Stimulated activated CD4-positive, alpha-beta T cell treated with anti-CD3 and anti-CD28 coated beads, Interleukin-15, amount 100 ng/mL, for 48 hours (primary cell): Measurements from ENCODE around the gene AAGAB.

ENCODE experiments used
- DNase-seq, 2 donors: peaks; one replicate each; pipeline ENCODE4 v3.0.0-alpha.2; 2020; ENCODE audit warnings: low read depth in 2 of 2

Gene AAGAB

GRCh38 chr15:67212684-67213367 is 41.6 kb downstream of the AAGAB start:
- no peak for DNase-seq

GRCh38 chr15:67210555-67211168 is 43.8 kb downstream of the AAGAB start:
- DNase-seq, result no peak

DNA sequence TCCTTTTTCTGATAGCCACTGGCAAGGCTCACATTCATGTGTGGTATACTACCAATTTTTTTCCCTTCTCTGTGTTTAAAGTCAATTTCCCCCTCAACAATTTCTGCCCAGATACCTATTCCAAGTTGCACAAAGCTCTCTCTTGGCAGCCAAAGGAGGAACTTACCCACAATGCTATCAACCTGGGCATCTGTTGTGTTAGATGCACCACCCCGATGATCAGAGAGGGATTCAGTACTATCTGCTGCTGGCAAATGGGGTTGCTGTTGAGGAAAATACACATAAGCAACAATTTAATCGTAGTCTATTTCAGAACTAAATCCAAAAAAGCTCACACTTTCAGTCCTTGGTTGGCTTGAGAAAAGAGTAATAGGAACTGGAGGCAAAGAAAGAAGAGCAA is 46.1 kb downstream of the AAGAB start:
- no peak for DNase-seq

GRCh38 chr15:67207555-67208207 is 46.8 kb downstream of the AAGAB start:
- no peak for DNase-seq

DNA sequence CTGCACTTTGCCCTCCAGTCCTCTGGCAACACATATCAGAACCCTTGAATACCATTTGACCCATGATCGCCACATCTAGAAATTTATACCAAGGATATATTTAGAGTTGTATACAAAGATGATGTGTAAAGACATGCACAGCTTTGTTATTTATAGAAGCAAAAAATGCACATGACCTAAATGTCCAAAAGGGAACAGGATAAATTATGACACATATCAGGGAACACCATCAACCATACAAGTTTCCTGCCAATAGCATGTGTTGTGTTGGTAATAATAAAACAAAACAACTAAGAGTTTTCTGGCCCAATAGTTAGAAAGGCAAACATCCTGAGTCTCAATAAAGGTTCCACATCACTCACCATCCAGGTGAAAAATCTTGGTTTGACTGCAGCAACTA is 51.5 kb downstream of the AAGAB start:
- no peak for DNase-seq

- DNase-seq, result no peak
These were observed 52.4 kb downstream of the AAGAB start for GRCh38 chr15:67202091-67202490.

DNA sequence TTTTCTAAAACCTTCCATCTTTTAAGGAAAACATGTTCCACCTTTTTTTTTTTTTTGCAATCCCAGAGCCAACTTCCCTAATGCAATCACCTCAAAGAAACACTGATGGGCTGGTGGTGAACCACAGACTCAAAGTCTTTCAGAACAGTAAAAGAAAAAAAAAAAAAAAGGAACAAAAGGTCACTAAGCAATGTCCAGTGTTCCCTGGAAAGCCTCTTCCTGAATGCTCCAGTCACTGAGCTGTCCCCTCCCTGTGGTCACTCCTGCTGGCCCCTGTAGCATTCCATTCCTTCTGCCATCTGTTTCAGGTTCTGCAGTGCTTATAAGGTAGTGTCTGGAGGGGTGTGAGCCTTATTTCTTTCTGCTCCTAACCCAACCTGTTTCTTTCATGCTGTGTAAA is 53.3 kb downstream of the AAGAB start:
- no peak for DNase-seq

DNA sequence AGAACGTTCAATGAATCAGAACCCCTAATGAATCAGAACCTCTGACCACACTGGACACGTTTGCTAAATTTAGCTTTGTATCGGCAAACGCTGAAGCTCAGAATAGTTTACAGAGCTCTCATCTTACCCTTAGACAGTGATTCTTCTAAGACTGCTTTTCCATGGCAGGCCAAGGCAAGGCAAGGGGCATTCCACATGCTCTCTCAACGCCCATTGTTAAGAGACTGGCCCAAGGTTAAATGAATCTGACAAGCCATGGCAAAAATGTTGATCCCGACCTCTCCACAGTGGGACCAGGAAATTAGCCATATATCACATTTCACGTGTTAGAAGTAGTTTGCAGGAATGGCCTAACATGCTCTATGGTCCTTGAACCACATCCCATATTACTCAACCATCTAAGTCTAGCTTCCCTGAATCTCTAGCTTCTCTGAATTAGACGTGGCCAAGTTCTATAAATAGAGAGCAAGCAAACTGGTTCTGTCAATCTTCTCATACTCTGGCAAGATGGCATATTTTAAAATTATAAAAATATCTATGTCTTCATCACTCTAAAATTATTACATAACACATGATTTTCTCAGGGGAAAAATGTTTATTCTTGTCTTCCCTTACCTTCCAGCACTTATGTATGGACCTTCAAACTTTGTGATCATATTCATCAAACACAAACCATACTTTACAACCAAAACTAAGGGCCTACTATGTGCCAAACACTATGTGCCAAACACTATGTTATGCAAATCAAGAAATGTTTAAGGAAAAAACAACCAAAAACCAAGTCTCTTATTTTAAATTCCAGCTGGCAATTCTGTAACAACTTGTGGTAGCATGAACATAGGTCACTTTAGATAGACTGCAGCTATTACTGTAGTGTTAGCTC is 54.3 kb downstream of the AAGAB start:
- no peak for DNase-seq

DNA sequence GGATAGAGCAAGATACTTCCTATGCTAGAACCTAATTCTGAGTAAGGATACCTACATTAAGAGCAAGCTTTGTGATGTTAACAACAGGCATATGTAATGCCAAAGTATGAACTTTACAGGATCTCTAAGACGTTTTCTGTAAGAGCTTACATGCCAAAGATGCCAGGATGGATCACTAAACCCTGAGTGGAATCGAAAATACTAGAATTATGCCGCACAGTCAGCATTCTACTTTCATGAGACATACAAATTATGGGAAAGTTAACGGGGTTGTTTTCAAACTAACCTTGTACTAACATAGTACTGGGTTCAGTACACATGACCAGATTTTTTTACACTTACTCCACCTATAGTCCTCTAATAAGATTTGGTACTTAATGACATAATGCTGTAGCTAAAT is 55.1 kb downstream of the AAGAB start:
- no peak for DNase-seq

- DNase-seq, result no peak
These were observed 56.2 kb downstream of the AAGAB start for GRCh38 chr15:67198157-67198754.

DNA sequence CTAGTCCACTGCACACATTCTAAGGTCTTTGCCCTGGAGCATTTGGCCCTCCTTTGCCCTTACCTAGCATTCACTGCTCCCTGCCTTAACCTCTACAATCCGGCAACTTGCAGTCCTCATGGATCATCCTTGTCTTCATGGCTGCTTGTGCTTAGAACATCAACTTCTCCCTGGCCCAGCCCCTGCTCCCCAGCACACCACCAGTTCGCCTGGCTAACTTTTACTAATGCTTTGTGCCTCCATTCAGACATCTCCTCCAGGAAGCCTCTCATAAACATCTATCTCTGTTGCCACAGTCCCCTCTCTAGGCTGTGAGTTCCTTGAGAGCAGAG is 57.1 kb downstream of the AAGAB start:
- DNase-seq, result no peak

GRCh38 chr15:67196672-67197363 is 57.6 kb downstream of the AAGAB start:
- no peak for DNase-seq

GRCh38 chr15:67196222-67196621 is 58.2 kb downstream of the AAGAB start:
- DNase-seq, result no peak

DNA sequence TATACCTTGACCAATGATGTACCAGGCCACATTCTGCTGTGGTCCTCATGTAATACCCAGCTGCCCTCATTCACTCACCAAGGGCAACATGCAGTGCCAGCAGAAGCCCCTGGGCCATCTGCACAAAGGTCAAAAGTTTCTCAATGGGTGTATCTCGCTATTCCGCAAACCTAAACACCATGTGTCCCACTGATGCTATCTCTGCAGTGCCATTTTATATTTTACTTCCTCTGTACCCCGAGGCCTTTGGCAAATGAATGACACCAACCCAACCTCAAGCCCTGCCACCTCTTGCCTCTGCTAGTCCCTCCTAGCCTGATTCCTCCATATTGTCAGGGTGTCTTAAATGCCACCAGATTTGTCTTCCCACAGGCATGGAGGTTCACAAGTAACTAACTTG is 59.2 kb downstream of the AAGAB start:
- no peak for DNase-seq

DNA sequence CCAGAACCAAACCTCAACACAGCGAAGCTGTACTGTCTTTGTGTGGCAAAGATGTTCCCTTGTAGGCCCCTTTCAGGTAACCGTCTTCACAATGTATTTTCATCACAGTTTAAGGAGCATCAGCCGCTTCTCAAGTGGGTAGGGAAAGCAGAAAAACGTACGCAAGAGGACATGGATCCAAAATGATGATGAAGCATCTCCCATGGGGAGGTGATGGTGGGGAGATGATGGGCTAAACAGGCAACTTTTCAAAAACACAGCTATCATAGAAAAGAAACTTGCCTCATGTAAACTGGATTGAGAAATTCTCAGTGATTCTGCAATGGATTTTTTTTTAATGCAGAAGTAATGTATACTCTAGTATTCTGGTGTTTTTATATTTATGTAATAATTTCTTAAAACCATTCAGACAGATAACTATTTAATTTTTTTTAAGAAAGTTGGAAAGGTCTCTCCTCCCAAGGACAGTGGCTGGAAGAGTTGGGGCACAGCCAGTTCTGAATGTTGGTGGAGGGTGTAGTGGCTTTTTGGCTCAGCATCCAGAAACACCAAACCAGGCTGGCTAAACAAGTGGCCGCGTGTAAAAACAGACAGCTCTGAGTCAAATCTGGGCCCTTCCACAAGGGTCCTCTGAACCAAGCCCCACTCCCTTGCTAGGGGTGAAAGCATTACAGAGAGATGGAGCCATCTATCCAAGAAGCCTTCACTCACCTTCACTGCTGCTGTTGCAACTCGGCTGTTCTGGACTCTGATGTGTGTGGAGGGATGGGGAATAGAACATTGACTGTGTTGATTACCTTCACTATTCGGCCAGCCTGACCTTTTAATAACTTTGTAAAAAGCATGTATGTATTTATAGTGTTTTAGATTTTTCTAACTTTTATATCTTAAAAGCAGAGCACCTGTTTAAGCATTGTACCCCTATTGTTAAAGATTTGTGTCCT is 60.0 kb downstream of the AAGAB start:
- no peak for DNase-seq

DNA sequence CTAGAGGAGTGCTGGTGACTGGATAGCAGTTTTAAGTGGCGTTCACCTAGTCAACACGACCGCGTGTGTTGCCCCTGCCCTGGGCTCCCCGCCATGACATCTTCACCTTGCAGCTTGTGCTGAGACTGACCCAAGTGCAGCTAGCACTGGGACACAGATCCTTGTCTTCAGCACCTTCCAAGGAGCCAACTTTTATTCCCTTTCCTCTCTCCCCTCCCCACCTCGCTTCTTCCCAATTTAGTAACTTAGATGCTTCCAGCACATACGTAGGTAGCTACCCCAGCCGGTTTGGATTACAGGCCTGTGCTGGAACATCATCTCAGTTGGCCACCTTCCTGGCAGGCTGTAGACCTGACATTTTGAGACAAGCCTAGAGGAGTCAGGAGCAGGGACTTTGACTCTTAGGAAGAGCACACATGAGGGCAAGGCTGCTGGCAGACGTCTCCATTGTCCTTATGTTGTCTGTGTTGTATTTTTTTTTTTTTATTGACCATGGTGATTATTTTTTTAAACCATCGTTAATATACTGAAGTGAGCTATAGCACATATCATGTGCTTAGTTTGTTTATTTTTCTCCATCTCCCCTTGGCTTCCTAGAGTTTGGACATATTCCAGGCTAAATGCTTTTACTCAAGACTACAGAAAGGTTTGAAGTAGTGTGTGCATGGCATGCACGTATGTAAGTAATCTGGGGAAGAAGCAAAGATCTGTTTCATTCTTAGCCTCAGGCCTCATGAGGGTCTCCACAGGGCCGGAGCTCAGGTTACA is 61.1 kb downstream of the AAGAB start:
- DNase-seq, result no peak

DNA sequence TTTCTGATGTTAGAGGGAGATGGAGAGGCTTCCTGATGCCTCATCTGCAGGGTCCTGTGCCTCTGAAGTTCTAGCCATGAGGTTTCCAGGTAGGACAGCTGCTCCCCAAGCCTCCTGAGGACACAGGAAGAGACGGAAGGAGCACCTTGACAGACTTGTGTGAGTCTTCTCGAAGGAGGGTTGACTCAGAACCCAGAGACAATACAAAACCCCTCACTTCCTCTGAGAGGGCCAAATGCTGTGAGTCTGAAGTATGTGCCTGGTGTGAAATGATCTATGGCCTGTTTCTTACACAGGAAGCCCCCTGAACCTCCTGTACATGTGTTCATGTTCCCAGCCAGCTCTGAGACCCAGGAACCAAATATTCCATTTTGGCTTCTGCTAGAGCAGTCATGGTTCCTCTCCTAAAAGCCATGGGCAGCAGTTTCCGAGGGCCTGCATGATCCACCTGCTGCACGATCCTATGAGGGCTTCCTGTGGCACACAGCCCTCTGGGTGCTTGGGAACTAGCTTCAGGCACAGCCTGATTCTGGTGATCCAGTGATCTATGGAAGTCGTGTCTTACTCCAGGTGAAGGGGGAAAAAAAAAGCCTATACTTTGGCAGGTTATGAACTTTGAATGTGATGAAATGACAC is 62.2 kb downstream of the AAGAB start:
- no peak for DNase-seq

- DNase-seq, result no peak
These were observed 63.6 kb downstream of the AAGAB start for GRCh38 chr15:67190813-67191212.

- DNase-seq, result no peak
These were observed 64.1 kb downstream of the AAGAB start for GRCh38 chr15:67190326-67190725.
